ENCODE data around the gene CPB2.

The CPB2 gene

DNA sequence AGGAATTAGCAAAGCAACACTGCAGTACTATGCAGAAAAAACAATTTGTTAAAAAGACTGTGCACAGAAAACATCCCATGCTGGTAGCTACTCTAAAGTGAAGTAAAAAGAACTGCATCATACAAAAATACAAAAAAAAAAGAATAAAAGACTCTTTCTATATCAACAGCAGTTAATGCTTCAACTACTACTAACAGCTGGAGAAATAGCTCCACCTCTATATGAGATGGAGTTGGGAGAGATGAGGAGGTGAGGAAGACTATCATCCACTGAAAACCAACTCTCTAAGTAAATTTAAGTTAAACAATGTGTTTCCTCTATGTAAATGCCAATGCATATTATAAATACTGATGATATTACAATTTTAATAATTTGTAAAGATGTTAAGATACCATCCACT, 54.1 kb downstream of the CPB2 start:
- DNase-seq (ENCODE audit: low read depth), result no peak

DNA sequence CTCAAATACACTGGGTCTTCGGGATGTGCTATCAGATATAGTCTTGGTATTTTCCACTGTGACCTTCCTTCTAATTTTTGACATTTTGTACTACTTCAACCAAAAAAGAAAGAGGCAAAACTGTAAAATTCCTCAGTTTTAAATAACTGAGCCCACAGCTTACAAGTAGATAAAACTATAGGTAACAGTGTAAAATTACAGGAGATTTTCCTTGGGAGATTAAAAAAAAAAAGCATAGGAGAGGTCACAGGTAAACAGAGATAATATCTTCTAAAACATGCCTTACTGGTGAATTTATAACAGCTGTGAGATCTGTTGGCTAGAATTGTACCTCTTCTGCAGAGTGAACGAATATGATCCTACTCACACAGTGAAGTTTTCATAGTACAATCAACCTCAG, 59.4 kb downstream of the CPB2 start:
- no peak for DNase-seq (ENCODE audit: low read depth)

DNA sequence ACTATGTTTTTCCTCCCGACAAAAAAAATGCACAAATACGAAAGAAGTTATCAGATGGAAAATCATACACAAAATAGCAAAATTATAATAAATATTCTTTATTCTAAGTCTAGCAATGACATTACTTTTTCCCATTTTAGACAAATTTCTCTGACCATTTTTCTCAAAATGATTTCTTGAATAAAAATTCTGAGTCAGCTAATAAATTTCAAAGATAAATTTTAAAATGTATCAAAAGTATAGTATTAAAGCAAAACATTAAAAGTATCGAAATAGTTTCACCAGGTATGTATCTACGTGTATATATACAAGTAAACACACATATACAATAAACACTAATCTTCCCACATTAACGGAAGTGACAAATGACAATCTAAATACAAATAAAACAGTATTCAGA, 61.2 kb downstream of the CPB2 start:
- DNase-seq (ENCODE audit: low read depth), result no peak

DNA sequence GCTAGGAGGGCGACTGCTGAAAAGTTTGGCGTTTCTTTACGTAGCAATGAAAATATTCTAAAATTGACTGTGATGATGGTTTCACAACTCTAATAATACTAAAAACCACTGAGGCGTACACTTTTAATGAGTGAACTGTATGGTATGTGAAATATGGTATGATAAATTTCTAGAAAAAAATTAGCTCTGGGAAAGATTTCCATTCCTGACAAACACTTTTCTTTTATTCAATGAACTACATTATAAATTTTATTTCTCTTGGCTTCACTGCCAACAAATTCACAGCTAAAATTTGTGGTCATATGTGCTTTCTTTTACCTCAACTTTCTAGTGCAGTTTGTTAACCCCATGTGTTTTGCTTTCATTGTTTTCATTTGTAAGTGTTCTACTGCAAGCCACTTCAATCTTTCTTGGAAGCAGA, 63.4 kb downstream of the CPB2 start:
- no peak for DNase-seq (ENCODE audit: low read depth)

DNA sequence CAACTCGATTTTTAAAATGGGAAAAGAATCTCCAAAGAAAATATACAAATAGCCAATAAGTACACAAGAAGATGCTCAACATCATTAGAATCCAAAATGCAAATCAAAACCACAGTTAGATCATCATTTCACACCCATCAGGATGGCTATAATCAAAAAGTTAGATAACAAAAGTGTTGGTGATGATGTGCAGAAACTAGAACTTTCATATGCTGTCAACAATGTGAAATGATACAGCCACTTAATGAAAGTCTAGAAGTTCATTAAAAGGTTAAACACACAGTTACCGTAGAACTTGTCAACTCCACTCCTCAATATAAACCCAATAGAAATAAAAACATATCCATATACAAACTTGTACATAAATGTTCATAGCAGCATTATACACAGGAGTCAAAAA, 64.1 kb downstream of the CPB2 start:
- DNase-seq (ENCODE audit: low read depth), result no peak

DNA sequence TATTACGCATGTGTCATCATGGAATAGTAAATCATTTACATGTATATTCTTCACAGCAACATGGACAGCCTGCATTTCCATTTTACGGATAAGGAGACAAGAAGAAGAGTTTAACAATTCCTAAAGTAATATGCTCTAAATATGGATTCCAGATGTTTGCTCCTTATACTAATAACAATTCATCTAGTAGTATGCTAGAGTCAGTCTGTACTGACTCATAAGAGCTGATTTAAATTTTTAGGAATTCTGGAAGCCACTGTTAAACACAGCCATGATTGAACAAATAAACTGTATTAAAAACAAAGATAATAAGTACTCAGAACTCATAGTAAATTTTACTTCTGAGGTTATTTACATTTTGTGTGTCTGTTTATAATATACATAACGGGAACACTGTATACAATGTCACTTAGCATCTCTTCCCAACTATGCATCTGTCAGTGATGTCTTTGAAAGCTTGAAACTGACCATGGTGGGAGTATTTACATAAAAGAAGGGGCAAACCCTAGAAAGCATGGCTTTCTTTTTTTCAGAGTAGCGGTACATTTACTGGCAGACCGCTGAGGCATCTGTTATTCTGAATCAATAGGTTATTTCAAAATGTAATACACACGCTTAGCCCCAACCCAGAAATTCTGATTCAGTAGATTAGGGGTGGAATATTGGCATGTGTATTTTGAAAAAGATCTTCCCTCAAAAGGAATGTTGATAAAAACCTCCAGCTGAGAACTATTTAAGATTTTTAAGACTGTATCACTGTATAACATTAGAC, 65.2 kb downstream of the CPB2 start:
- DNase-seq (ENCODE audit: low read depth), result no peak

DNA sequence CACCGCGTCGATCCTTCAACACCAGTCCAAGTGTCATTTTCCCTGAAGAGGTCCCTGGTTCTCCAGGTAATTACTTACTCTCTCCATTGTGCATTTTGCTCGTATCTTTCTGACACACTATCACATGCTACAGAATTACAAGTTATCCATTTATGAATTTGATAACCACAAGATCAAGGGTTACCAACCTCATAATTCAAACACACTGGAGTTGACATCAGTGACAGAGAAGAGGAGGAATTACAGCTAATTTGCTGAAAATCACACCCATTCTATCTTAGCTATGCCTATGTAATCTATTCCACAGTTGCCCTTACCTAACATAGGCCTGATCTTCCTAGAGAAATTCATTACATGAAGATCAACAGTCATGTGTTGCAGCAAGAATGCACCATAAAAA, 66.5 kb downstream of the CPB2 start:
- no peak for DNase-seq (ENCODE audit: low read depth)

DNA sequence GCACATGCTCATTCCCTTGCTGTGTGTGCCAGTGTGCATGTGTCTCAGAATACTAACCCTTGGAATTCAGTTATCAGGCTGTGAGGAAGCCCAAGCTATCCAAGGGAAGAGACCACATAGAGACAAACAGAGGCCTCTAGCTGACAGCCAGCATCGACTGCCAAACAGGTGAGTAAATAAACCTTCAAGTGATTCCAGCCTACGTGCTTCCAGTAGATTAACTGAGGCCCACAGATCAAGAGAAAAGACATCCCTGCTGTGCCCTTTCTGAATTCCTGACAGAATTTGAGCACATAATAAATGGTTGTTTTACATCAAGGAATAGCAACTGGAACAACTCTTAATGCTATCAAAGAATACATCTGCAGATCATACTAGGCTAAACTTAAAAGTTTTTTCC, 69.8 kb downstream of the CPB2 start:
- no peak for DNase-seq (ENCODE audit: low read depth)

DNA sequence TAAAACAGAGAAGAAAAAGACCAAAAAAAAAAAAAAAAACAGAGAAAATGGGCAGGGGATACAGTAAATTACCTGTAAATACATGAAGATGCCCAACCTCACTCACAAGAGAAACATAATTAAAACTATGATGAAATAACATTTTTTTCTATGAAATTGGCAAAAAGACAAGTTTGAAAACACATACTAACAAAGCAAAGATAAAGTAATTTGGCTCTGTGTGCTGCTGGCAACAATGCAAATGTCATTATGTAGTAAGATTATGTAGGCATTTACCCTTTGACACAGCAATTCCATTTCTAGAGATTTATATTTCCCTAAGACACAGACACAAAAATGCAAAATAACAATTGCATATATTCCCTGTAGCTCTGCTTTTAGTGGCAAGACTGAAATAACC, 72.5 kb downstream of the CPB2 start:
- no peak for DNase-seq (ENCODE audit: low read depth)

DNA sequence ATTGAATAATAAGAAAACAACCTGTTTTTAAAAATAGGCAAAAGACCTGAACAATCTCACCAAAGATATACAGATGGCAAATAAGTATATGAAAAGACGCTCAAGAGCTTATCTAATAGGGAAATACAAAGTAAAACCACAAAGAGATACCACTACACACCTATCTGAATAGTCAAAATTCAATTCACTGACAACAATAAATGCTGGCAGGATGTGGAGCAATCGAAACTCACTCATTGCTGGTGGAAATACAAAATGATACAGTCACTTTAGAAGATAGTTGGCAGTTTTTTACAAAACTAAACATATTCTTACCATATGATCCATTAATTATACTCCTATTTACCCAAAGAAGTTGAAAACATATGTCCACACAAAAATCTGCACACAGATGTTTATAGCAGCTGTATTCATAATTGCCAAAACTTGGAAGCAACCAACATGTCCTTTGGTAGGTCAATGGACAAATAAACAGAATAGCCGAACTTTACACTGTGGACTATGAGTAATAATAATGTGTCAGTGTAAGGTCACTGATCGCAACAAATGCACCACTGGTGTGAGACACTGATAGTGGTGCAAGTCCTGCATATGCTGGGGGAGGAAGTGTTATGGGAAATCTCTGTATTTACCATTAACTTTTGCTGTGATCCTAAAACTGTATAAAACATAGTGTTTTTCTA, 73.1 kb downstream of the CPB2 start:
- DNase-seq (ENCODE audit: low read depth), result no peak

DNA sequence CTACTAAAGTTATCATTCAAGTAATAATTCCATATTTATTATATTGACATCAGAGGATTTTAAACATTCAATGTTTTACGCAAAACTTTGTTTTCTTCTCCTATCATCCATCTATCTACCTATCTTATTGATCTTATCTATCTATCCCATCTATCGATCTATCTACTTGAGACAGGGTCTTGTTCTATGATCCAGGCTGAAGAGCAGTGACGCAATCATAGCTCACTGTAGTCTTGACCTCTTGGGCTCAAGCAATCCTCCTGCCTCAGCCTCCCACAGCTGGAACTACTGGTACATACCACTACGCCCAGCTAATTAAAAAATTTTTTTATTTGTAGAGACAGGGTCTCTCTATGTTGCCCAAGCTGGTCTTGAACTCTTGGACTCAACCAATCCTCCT, 79.7 kb downstream of the CPB2 start:
- DNase-seq (ENCODE audit: low read depth), result no peak

DNA sequence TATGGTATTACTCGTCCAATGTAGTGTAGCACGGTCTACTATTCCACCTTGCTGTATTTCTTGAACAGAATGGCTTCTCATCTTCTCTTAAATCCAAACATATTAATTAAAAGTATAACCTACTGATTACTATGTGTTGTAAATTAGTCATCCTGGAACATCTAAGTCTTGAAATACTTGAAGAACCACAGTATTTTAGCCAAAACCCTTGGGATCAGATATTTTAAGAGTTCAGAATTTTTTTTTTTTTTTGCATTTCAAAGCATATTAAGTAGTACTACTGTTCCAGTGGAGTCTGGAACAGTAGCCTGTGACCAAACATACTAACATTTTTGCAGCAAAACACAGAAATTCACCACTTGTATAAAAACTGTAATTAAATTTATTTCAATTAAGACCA, 82.4 kb downstream of the CPB2 start:
- no peak for DNase-seq (ENCODE audit: low read depth)

DNA sequence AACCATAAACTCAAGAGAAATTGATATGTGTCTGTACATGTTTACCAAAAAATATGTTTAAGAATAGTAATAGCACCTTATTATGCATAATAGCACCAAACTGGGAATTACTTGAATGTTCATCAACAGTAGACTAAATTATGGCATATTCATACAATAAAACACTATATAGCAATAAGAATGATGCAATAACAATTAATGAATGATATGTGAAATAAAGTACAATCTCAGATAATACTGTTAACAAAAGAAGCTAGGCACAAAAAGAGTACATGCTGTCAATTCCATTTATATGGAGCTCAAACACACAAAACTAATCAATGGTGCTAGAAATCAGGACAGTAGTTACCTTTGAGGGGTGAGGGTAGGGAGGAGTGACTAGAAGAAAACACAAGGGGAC, 88.6 kb downstream of the CPB2 start:
- DNase-seq (ENCODE audit: low read depth), result no peak

DNA sequence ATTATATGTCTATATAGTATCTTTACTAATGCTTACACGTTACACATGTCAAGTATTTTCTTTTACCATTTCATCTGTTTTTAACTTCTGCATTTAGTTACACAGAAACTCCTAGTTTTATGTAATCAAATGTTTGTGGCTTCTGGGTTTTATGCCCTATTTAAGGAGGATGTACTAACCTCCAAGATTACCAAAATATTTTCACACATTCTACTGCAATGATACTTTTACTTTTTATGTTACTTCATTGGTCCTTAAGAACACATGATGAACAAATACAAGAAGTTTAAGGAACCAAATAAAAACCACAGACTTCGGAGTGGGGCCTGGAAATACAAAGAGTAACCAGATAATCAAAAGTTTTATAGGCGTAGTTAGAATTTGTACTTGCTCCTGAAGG, 89.5 kb downstream of the CPB2 start:
- DNase-seq (ENCODE audit: low read depth), result no peak

DNA sequence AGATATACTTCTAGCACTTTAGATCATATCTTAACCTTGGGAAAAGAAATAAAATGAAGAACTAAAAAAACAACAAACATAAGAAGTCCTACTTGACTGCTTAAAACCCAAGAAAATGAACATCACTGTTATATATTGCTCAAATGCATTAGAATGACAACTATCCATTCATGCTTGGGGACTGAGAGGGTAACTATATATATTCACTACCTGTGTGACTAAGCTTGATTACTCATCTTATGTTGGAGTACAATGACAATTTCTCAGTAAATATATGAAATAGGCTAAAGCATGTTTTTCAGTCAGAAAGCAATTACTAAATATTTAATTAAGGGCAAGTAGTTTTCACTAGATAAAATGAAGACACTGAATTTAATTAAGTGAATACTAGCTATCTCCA, 92.4 kb downstream of the CPB2 start:
- DNase-seq (ENCODE audit: low read depth), result no peak

DNA sequence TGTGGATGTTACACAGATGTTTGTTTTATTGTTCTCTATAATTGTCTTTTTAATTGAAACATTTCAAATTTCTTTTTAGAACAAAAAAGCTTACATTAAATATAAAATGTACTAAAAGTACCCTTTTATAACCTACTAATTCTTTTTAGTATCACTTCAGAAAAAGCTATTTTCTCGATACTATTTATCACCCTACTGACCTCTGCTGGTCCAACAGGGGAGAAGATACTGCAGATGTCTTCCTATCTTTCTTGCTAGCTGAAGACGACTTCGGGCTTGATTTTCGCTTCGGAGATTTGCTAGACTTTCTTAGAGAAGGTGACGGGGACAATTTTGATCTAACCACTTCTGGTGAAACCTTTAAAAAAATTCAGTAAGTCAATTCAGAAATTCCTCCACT, 94.7 kb downstream of the CPB2 start:
- DNase-seq (ENCODE audit: low read depth), result no peak

DNA sequence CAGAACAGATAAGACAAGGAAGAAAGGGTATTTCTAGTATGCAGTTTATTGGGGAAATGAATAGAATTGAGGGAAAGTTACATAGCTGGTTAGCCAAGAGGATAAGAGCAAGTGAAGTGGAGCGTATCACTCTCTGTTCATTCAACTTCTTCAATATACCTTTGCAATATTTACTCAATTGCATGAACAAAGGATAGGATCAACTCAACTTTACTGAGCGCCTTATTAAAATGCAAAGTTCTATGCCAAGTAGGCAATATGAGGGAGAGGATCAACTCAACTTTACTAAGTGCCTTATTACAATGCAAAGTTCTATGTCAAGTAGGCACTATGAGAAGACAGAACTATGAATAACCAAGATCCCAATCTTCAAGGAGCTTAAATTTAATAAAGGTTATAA, 96.2 kb downstream of the CPB2 start:
- DNase-seq (ENCODE audit: low read depth), result no peak

DNA sequence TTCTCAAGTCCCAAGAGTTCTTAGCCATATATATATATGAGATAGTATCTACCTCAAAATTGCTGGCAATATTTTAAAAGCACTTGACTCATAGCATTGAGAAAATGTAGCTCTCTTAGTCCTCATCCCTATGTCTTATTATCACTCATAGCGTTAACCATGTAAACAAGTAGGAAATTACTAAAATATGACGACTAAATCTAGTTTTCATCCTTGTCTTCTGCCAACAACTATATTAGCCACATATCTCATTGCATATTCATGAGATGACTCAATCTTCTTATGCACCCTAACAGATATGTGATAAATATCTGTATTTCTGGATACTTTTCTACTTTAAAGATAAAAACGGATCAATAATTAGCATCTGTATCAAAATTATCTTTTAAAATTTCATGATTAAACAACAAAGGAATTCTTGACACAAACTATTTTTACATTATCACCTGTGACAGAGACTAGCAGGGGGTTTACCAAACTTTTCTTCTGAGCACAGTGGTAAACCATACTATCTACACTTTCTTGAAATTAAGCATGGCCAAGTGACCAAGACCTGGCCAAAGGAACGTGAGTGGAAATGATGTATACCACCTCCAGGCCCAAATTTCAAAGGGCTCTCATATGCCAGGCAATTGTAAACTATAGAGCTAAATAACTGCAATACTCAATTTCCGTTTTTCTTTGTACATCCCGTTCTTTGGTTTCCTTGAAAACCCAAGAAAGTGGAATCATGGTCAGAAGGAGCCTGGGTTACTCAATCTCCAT, 98.0 kb downstream of the CPB2 start:
- DNase-seq (ENCODE audit: low read depth), result no peak

DNA sequence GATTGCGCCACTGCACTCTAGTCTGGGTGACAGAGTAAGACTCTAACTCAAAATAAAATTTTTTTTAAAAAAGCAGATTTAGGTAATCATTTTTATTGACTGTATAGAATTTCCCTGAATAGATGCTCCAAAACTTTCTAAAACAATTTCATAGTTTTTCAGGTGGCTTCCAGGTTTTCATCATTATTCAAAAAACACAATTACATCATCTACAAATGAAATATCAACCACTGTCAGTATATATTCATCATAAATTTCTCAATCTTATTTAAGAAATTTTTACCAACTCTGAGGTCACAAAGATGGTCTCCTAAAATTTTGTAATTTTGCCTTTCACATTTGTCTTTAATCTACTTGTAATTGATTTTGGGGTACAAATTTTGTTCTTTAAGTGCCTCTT, 100.3 kb downstream of the CPB2 start:
- no peak for DNase-seq (ENCODE audit: low read depth)

Measured in stimulated activated CD8-positive, alpha-beta memory T cell treated with anti-CD3 and anti-CD28 coated beads, Interleukin-7, amount 100 ng/mL, for 24 hours (primary cell).